Measurements from ENCODE around the gene NRSN1.

DNA sequence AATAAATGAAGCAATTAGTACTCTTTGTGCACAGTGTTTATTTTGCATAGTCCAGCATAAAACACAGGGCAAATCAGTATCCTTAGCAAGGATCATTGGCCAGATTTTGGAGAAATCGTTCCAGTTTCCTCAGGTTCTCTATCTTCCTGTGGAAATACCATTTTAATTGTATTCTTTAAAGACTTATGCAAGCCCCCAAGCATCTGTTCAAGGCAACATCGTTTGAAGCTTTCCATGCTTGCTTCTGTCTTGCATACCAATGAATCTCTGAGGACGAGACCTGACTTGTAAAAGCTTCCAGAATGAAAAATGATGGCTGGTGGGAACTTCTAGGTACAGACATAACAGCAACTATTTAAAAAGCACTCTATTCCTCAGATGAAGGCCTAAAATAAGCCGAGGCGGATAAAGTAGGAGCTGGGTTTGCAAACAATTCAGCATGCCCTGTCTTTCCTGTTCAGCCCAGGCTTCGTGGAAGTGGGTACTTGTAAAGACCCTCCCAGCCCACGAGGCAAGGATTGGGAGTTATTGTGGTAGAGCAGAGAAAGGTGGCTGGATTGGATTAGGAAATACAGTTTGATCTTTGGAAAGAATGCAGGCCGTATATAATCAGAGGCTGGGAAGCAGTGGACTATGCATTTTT lies 21.6 kb downstream of the NRSN1 start:
- TF ChIP-seq, protein P1, sequence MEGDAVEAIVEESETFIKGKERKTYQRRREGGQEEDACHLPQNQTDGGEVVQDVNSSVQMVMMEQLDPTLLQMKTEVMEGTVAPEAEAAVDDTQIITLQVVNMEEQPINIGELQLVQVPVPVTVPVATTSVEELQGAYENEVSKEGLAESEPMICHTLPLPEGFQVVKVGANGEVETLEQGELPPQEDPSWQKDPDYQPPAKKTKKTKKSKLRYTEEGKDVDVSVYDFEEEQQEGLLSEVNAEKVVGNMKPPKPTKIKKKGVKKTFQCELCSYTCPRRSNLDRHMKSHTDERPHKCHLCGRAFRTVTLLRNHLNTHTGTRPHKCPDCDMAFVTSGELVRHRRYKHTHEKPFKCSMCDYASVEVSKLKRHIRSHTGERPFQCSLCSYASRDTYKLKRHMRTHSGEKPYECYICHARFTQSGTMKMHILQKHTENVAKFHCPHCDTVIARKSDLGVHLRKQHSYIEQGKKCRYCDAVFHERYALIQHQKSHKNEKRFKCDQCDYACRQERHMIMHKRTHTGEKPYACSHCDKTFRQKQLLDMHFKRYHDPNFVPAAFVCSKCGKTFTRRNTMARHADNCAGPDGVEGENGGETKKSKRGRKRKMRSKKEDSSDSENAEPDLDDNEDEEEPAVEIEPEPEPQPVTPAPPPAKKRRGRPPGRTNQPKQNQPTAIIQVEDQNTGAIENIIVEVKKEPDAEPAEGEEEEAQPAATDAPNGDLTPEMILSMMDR (IDR thresholded peaks at IDR 0.05) = no peak
- no peak for TF ChIP-seq POLR2A (IDR thresholded peaks at IDR 0.05)

Data from body of pancreas (tissue), 4 donors.